Left cardiac atrium (tissue), 4 donors: Measurements from ENCODE around the gene ADD3. TPM values are rescaled to one million over a fixed set of nuclear protein-coding genes. Genes with fewer than 3 reads are reported as not detected.
A peak's percentile ranks its signal among the peaks of the same experiment; 100 is the strongest.

Experiments
- ATAC-seq, 2 donors: fragments of 200-7000 bp; cut with Tn5 transposase; one replicate each; pipeline ENCODE4 v1.9.1; 2020; ENCODE audit warnings: mild to moderate bottlenecking in 2 of 2, moderate library complexity in 2 of 2
- DNase-seq: peaks from one replicate; pipeline ENCODE4 v3.0.0-alpha.2; 2020
- intact Hi-C, 2 donors: fragments of 100-400 bp; cut with DNase I; formaldehyde crosslinking; loops; one replicate each; pipeline versions ENCODE4 v1.14.1 to v1.15.1; 2022 to 2023
- long read RNA-seq: library from polyadenylated mRNA; unstranded; transcript quantifications from one replicate; pipeline ENCODE4 v2.0.0, GENCODE V29; 2021
- total RNA-seq, 2 donors: library from RNA; stranded (reverse); fragmentation: NEBNext Ultra II Directional; extraction: Animal tissue kit (Norgen Biotek cat#: 25700); gene quantifications; one replicate each; pipeline ENCODE4 v1.2.1, GENCODE V29; 2021
- donor health status: DM: no; HTN: yes; CAD: no.
- donor health status: DM: no; HTN: yes; CAD: no; lungs with severe emphysema.
- donor health status: DM: yes; HTN: yes; CAD: no.
- donor health status: Dilated cardiomyopathy.

ADD3 gene, protein sequence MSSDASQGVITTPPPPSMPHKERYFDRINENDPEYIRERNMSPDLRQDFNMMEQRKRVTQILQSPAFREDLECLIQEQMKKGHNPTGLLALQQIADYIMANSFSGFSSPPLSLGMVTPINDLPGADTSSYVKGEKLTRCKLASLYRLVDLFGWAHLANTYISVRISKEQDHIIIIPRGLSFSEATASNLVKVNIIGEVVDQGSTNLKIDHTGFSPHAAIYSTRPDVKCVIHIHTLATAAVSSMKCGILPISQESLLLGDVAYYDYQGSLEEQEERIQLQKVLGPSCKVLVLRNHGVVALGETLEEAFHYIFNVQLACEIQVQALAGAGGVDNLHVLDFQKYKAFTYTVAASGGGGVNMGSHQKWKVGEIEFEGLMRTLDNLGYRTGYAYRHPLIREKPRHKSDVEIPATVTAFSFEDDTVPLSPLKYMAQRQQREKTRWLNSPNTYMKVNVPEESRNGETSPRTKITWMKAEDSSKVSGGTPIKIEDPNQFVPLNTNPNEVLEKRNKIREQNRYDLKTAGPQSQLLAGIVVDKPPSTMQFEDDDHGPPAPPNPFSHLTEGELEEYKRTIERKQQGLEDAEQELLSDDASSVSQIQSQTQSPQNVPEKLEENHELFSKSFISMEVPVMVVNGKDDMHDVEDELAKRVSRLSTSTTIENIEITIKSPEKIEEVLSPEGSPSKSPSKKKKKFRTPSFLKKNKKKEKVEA
- 100 to 1,000 TPM in 1 of 2 donors, 10 to 100 TPM in 1; 75.2 to 125 TPM for total RNA-seq
- long read RNA-seq, full-length matches to known transcripts: 109 of 138 reads
- long read RNA-seq, partial matches to known transcripts: 9 of 138 reads
- long read RNA-seq, other reads (novel, unspliced or antisense): 20 of 138 reads

DNA sequence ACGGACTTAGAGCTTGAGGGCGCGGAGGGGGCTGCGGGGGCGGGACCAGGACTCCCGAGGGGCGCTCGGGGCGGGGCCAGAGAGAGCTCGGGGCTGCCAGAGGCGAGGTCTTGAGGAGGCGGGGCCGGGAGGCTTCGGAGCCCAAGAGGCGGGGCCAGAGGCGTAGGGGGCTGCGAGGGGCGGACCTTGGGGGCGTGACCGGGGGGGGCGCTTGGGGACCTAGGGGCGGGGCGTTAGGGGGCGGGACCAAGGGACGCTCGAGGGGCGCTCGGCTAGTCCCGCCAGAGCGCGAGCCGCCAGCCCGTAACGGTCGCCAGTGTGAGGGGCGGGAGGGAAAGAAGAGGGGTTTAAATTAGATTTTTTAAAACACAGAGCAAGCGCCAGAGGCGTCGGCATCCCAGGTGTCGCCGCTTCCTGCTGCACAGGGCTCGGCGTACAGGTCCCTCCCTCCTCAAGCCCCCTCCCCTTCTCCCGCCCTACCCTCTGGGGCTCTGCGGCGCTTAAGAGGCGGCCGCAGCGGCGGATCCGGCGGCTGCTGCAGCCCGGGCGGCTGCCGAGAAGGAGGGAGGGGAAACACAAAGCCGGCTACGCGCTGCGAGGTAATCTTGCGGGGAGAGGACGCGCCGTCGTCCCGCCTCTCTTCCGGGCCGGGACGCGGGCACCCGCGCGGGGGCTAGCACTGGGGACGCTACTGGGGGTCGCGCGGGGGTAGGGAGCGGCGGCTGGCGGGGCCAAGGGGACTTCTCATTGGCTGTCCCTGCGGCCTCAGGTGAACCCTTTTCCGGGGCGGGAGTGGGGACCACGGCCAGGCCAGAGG, at the start of gene ADD3:
Gene ADD3 (plus strand): TSS at position 284 of the 817 bp plus-strand sequence. CDS start 92,670 bp downstream, outside the sequence.
- DNase-seq (peak; percentile 97), ATAC-seq (peak; percentile 93 to 94)
- intact Hi-C loops: loop anchor here (5.0 to 10.0 kb wide), 3 partner anchors 69 to 121 kb away; no protein-coding TSS in a partner anchor

DNA sequence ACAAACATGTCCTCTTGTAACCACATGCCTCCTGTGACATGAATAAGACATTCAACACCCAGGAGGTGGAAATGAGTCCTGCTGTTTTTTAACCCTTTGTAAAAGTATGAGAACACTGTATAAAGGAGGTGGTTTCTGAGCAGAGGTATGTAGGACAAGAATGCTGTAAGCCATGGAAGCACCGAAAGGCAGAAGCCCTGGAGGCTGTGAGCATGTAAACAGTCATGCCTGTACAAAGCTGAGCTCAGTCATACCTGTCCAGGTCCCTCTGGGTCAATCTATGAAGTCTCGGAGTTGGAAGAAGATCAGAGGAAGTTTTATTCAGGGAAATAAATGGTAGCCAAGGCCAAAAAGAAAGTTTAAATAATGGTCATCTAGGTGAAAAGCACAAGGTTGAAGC, 49.7 kb upstream of the ADD3 start:
- DNase-seq (no peak), ATAC-seq (no peak)
- intact Hi-C loops: no loop called here

DNA sequence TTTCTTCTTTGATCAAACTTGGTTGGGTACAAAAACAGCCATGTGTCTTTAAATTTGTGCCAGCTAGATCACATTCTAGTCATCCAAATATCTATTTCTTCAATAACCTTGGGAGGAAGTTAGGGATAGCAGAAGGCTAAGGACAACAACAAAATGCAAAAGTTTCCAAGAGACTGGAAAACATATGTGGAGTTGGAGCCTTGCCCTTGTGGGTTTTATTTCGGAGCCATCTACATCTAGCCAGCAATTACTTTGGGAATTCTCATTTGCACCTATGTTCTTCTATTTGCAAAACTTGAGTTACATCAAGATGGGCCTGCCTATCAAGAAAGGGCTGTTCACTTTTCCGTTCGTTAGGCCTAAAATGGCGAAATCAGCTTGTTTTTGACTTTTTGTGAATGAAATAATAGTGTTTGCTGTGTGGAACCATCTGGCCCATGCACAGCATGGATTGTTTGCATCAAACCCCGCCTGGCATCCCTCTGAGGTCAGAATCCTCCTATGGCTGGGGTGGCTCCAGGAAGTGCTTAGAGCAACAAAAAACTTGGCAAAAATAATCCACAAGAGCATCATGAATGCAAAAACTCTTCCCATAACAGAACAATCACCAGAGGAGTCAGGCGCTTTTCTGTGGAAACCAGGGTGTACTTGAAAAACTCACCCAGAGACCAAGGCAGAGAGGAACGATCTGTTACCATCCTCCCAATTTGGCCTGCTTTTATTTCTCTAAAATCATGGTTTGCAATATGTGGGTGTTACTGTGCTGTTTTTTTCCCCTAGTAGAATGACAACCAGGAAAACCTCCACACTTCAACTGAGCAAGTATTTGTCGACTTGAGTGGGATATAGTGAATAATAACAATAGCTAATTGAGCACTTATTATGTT, 48.3 kb upstream of the ADD3 start:
- ATAC-seq (no peak), DNase-seq (no peak)
- intact Hi-C loops: no loop called here

DNA sequence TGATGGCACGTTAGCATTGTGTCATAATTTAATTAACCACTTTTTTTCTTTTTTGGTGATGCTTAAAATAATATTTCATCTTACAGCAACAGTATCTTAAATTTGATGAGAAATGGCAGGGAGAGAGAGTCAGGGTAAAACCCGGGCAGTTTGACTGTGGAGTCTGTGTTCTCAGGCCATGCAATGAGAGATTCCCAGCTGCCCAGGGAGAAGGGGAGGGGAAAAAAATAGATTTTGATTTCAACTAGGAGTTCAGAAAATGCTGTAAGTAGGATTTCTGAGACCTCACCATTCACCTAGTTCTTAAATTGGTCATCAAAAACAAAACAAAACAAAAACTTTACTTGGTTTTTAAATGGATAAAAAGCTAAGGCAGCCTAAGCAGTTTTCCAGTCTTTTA, 47.1 kb upstream of the ADD3 start:
- DNase-seq (no peak), ATAC-seq (no peak)
- intact Hi-C loops: no loop called here

DNA sequence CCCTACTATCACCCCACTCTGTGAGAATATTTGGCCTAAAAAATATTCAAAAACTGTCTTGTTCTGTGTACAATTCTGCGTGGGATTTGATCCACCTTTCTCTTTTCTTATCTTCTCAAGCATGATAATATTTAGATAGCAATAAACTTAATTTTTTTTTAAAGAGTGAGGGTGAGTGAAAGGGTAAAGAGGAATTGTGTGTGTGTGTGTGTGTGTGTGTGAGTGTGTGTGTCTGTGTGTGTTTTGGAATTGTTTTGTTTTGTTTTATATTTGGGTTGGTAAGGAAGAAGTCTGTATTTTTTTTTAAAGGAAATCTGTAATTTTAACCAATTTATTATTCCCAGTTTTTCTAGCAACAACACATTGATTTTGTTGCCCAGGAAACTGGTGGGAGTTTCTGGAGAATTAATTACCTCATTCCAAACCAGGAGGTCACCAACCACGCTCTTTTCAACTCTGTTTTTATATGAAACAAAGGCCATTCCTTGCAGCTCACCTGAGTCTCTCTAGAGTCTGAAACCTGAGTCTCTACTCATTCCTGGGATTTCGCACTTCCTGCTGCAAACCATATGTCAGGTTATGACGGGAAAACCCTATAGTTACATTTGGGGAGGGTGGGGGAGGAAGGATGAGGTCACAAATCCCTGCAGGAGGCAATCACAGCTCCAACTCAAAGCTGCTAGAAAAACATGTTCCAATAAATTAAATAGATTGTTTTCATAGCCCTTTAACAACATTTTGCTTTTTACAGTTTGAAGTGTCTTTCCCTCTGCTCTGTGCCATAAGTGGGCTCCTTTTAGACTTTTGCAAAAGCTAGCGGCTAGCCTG, 46.4 kb upstream of the ADD3 start:
- no peak for ATAC-seq
- intact Hi-C loops: no loop called here
- DNase-seq: no peak

DNA sequence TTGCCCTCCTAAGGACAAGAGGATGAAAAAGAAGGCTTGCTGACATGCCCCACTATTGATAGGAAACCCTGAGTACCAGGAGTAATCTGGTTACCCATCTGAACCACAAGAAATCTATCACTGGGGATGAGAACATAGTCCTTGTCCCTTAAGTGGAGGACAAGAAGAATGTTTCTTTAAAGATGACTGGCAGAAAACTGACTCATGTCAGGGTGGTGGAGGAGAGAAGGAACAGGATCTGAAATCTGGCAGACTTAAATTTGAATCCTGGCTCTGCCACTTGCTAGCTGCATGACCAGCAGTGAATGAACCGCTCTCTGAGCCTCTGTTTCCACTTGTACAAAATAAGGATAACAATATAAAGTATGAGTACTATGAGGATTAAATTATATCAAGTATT, 45.5 kb upstream of the ADD3 start:
- ATAC-seq: no peak
- no peak for DNase-seq
- intact Hi-C loops: no loop called here

DNA sequence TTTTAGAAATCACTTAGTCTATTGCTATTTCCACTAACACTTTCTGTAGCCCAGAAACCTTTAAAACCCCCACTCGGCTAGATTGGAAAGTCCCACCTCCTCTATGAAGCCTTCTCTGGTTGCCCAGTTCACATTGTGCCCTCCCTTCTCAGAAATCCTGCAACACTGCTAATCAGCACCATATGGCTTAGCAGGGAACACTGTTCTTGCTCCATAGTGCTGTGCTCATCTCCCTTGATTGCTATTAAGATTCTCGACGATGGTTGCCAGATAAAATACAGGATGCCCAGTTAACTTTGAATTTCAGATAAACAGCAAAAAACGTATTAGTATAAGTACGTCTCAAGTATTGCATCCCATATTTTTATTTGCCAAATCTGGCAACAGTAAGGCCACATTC, 44.3 kb upstream of the ADD3 start:
- intact Hi-C loops: no loop called here
- DNase-seq (no peak), ATAC-seq (no peak)

DNA sequence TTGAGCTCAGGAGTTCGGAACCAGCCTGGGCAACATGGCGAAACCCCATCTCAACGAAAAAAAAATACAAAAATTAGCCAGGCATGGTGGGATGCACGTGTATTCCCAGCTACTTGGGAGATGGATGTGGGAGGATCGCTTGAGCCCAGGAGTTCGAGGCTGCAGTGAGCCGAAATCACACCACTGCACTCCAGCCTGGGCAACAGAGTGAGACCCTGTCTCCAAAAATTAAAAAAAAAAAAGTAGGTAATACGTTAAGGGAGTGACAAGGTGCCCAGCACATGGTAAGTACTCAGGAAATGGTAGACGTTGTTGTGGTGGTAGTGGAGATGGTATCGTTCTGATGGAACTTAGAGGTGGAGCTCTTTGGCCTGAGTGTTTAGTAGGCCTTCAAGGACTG, 43.5 kb upstream of the ADD3 start:
- no peak for DNase-seq
- no peak for ATAC-seq
- intact Hi-C loops: no loop called here

DNA sequence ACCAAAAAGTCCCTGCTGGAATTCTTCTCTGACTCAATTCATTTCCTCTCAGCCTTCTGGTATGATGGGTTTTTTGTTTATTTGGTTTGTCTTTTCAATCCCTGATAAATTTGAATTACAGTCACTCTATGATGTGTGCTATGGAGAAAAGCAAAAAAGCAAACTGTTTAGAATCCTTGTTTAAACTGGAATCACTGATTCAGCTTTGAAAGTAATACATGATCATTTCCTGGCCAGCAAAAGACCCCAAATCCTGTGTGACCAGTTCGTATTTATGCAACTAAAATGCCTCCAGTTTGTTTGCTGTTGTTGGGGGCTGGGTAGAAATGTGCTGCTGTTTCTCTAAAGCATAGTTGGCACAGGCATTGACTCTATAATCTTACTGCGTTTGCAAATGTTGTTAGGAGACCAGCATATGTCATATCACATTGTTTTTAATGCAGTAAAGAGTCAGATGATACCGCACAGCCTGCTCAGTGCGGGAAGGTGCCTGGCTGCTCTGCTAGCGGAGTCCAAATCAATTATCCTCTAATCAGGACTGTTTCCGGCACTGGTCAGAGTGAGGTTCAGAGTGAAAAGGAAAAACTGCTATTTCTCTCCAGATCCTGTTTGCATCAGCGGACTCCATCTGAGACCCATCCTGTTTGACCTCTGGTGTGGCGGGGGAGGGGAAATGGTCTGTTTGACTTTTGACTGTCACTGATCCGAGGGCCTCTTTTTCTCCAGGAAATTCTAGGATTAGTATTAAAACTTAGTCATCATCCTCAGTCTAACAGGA, 40.6 kb upstream of the ADD3 start:
- intact Hi-C loops: no loop called here
- DNase-seq (peak; percentile 34), ATAC-seq (peak in 1 of 2 donors; percentile 24)

DNA sequence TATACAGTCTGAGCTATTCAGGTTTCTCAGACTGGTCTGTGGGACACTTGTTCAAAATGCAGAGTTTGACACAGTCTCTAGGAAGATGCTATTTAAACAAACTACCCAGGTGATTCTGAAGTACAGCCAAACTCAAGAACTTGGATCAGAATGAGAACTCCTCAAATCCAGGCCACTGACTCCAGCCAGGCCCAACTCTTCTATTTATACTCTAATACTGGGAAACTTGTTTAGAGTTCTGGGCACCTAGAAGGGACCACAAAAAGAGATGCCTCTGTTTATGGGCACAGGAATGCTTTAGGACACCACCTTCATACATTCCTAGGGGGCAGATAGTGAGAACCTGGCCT, 40.1 kb upstream of the ADD3 start:
- DNase-seq: no peak
- intact Hi-C loops: no loop called here
- no peak for ATAC-seq

DNA sequence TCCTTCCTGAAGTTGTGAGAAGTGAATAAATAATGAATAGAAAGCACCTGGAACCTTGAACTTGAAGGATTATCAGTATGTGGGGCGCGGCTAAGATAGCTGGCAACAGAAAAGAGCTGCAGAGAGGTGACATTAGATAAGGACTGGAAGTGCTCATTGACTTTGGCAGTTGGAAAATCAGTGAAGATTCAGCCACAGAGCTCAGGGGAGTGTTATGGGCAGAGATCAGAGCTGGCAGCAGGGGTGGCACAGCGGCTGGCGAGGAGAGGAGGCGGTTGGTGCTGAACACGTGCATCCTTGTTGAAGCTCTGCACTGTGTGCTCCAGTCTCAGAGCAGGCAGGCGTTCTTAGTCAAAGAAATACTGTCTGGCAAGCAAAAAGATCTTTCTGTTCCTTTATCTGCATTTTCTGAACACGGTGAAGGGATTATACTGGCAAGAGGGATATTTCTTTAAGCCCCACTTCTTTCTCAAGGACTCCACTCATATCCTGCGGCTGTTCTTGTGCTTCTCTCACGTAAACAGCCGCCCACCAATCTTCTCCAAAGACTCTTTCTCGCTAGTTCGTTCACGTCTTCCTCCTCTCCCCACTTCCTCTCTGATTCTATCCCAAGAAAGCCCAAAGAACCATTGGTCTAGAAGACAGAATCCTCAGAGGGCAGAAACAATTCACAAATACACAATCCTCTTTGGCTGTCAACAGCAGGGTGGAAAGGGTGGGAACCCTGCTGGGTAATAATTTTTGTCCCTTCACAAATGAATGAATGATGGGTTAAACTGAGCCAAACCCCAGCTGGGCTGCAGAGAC, 38.6 kb upstream of the ADD3 start:
- DNase-seq (no peak), ATAC-seq (peak; percentile 42 to 68)
- intact Hi-C loops: no loop called here

DNA sequence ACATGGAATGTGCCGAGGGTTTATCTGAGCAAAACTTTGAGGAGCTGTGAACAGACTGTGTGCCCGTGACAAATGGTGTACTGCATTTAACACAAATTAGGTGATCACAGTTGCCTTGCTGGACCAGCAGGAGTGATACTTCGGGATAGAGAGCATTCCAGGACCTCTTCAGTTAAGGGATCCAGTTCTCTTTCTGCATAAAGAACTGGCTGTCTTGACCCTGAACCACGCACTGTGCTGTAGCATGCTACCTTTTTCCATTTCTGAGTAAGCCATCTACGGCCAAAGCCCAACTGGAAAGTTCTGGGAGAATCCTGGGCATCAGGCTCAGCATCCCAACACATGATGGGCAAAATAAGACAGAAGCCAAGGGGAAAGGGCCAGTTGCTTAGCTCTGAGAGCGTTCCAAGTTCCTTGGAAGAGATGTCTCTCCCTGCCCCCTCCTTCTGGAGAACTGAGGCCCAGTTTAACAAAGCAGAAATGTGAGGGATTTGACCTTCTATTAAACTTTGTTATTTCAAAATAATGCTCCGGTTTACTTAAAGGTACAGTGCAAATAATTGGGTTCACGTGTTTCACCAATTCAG, 37.9 kb upstream of the ADD3 start:
- ATAC-seq: no peak
- no peak for DNase-seq
- intact Hi-C loops: loop anchor here in 1 of 2 donors (10.0 kb wide), 1 partner anchor 85 kb away; no protein-coding TSS in a partner anchor

DNA sequence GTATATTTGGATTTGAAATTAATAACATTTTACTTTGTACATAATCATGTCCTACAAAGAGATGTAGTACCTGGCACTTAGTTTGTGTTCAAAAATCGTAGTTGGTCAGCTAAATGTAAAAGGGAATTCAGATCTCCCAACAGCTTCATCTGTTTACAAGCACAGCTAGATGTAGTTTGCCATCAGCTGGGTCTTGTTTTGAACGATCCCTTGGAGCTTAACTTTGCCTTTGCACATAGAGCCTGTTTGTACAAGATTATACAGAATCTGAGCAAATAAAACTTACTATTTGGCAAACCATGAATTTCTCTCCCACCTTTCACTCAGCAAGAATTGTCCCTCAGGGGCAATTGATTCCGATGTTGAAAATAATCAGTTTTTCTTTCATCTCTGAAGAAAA, 36.1 kb upstream of the ADD3 start:
- DNase-seq (no peak), ATAC-seq (no peak)
- intact Hi-C loops: loop anchor here in 1 of 2 donors (10.0 kb wide), 1 partner anchor 87 kb away; no protein-coding TSS in a partner anchor

DNA sequence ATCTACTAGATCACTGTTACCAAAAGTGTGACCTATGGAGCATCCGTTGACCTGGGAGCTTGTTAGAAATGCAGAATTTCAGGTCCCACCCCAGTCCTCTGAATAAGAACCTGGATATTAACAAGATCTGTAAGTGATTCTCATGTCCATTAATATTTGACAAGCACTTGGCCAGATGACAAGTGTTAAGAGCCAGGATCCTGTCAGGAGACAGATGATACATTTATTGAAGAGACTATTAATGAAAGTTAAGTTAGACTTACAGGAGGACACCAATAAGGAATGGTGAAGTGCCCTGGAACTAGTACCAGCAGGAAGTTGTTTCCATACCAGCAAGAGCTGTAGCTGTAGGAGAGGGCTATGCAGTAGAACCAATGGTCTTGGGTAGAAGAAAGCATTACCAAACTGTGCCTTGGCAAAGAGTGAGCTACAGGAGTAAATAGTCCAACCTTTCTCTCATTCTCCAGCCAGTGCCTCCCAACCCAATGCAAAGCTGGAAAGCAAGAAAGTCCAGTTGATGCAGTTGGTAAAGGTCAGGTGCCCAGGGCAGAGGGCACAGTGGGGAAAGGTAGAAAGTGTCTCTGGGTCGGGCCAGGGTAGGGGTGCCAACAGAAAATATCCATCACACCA, 35.3 kb upstream of the ADD3 start:
- ATAC-seq: no peak
- no peak for DNase-seq
- intact Hi-C loops: loop anchor here in 1 of 2 donors (10.0 kb wide), 1 partner anchor 88 kb away; no protein-coding TSS in a partner anchor

DNA sequence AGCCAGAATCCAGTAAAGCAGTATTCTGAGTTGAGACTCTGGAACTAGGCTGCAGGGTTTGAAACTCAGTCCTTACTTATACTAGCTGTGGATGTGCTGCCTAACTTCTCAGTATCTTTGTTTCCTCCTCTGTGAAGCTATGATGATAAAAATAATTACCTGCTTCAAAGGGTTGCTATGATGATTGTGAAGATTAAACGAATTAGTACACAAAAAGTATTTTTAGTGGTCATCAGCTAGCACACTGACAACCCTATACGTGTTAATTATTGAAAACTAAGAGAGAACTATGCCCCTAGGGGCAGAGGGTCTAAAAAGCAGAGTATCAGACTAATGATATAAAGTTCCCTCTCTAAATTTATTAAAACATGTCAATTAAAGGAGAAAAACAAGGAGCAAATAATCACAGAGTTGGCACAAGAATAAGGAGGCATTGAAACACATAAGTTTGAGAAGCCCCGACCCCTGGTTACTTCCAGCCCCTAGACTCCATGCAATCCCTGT, 34.4 kb upstream of the ADD3 start:
- intact Hi-C loops: loop anchor here in 1 of 2 donors (10.0 kb wide), 1 partner anchor 89 kb away; no protein-coding TSS in a partner anchor
- ATAC-seq (no peak), DNase-seq (no peak)
